Measurements from ENCODE around the gene RPS25. TPM values are rescaled to one million over a fixed set of nuclear protein-coding genes. Genes with fewer than 3 reads are reported as not detected.
A peak's percentile ranks its signal among the peaks of the same experiment; 100 is the strongest.
"Not testable (repeated sequence)": the region's sequence is repeated elsewhere in the genome, so short reads cannot be mapped to it uniquely, and the experiment has no call there.

Gene RPS25
- total RNA-seq, 2 experiments from 2014 or later, result 1,257 to 1,287 TPM

DNA sequence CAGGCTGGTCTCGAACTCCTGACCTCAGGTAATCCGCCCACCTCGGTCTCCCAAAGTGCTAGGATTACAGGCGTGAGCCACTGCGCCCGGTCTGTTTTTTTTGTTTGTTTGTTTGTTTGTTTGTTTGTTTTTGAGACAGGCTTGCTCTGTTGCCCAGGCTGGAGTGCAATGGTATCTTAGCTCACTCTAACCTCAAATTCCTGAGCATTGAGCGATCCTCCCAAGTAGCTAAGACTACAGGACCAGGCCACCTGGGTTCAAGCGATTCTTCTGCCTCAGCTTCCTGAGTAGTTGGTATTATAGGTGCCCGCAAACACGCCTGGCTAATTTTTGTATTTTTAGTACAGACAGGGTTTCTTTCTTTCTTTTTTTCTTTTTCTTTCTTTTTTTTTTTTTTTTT, 15.3 kb upstream of the RPS25 start:
- H3K4me1 Mint-ChIP-seq, result peaks cover 20% of the 10 kb centered on the region
- CTCF ChIA-PET, result interaction anchor here (0.7 to 2.9 kb wide), 4 partner anchors 9 to 136 kb away, joined by 3 to 9 read pairs (median 4); partner anchors contain the start of gene HYOU1
- DNase-seq; H3K27ac Mint-ChIP-seq; POLR2A ChIA-PET; H3K27me3 Mint-ChIP-seq; H3K9me3 Mint-ChIP-seq; H3K36me3 Mint-ChIP-seq (ENCODE audit: low read depth); H3K4me3 Mint-ChIP-seq: not testable (repeated sequence)

DNA sequence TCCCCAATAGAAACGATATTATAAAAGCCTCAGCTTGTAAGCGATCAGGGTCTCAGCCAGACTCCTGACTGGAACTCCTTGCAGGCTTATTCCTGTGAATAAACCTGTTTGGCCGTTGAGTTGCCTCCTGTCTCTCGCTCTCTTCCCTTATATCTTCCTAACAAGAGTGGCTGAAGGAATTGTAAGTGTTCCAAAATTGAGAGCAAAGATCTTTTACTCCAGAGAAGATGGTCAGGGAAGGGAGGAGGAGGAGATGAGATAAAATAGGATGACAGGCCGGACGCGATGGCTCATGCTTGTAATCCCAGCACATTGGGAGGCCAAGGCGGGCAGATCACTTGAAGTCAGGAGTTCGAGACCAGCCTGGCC, 13.8 kb upstream of the RPS25 start:
- no peaks in the 10 kb centered on the region for H3K9me3 Mint-ChIP-seq
- no peak for DNase-seq
- H3K27ac Mint-ChIP-seq, result no peak overlapping the region
- H3K36me3 Mint-ChIP-seq (ENCODE audit: low read depth), result peaks cover 12% of the 10 kb centered on the region
- ChIA-PET POLR2A (interaction anchor here (0.9 to 5.9 kb wide), 6 partner anchors 10 to 137 kb away, joined by 3 to 115 read pairs (median 11); partner anchors contain the start of genes HYOU1, RPS25, TRAPPC4 and VPS11), CTCF (interaction anchor here (0.9 to 3.4 kb wide), 11 partner anchors 9 to 102 kb away, joined by 3 to 29 read pairs (median 4); partner anchors contain the start of genes CENATAC, HYOU1, RPS25 and TRAPPC4)
- H3K27me3 Mint-ChIP-seq, result no peaks in the 10 kb centered on the region
- peaks cover 28% of the 10 kb centered on the region for H3K4me1 Mint-ChIP-seq
- H3K4me3 Mint-ChIP-seq, result no peak overlapping the region

DNA sequence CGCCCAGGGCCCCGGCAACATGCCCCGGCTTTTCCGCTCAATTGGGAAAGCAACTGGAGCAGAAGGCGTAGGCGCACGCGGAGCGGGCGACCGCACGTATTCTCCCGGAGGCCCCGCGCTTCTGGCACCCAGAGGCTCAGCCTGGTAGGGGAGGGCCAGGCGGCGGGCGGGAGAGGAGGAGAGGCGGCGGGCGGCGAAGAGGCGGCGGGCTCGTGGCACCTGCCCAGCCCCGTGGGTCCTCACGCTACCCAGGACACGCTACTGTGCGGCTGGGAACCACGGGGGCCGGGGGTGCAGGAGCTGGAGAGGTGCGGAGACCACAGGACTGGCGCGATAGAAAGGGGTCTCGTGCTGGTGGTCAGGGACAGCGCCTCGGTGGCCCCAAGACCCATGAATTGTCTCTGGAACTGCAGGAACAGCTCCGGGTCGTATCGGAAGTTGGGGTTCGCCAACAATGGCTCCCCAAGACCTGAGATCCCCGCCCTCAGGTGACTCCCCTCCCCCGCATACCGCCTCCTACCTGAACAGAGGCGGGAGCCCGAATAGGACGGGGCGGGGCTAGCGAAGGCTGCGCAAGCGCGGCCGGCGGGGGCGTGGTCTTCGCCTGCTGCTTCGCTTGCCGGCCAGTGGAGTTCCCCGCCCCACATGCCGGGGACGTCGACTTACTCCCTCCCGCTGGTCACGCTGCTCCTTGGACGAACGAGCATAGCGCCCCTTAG, 12.3 kb upstream of the RPS25 start, which contains the start of gene SLC37A4:
Gene SLC37A4, minus strand, starts transcription at position 549 of the 719 bp plus-strand sequence.
- DNase-seq, result peak; percentile 98
- Mint-ChIP-seq H3K27me3 (no peaks in the 10 kb centered on the region), H3K4me3 (peak within 1 kb of the TSS; percentile 77), H3K9me3 (no peaks in the 10 kb centered on the region), H3K36me3 (ENCODE audit: low read depth) (peaks cover 16% of the 10 kb centered on the region), H3K4me1 (peaks cover 29% of the 10 kb centered on the region), H3K27ac (peak within 1 kb of the TSS; percentile 78)
- POLR2A ChIA-PET, result interaction anchor here (0.7 to 5.9 kb wide), 16 partner anchors 9 to 242 kb away, joined by 3 to 115 read pairs (median 5); partner anchors contain the start of genes CENATAC, HMBS, HYOU1 and RPS25
- CTCF ChIA-PET, result interaction anchor here (0.9 to 3.4 kb wide), 11 partner anchors 9 to 101 kb away, joined by 3 to 29 read pairs (median 4); partner anchors contain the start of genes CENATAC, HYOU1, RPS25 and TRAPPC4

DNA sequence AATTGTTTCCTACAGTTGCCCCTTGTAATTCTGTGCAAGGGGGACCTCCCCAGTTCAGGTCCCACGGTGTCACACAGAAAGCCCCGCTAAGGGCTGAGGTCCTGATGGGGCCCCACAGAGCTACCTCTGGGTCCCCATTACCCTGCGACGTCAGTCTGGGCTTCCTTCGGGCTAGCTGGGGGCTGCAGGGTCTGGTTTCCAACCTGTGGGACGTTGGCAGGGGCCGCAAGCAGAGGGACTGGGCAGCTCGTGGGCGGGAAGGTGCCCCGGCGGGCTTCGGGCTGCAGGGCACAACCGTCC, 11.8 kb upstream of the RPS25 start:
- POLR2A ChIA-PET, result interaction anchor here (1.1 to 5.9 kb wide), 15 partner anchors 8 to 241 kb away, joined by 3 to 115 read pairs (median 6); partner anchors contain the start of genes CENATAC, HMBS, HYOU1 and RPS25
- peak overlapping the region; percentile 77 for H3K4me3 Mint-ChIP-seq
- no peaks in the 10 kb centered on the region for H3K27me3 Mint-ChIP-seq
- H3K27ac Mint-ChIP-seq, result peak overlapping the region; percentile 78
- CTCF ChIA-PET, result interaction anchor here (0.5 to 3.4 kb wide), 9 partner anchors 8 to 100 kb away, joined by 3 to 29 read pairs (median 5); partner anchors contain the start of genes CENATAC, HYOU1, RPS25 and TRAPPC4
- peaks cover 22% of the 10 kb centered on the region for H3K36me3 Mint-ChIP-seq (ENCODE audit: low read depth)
- H3K9me3 Mint-ChIP-seq, result no peaks in the 10 kb centered on the region
- H3K4me1 Mint-ChIP-seq, result peaks cover 33% of the 10 kb centered on the region
- no peak for DNase-seq

DNA sequence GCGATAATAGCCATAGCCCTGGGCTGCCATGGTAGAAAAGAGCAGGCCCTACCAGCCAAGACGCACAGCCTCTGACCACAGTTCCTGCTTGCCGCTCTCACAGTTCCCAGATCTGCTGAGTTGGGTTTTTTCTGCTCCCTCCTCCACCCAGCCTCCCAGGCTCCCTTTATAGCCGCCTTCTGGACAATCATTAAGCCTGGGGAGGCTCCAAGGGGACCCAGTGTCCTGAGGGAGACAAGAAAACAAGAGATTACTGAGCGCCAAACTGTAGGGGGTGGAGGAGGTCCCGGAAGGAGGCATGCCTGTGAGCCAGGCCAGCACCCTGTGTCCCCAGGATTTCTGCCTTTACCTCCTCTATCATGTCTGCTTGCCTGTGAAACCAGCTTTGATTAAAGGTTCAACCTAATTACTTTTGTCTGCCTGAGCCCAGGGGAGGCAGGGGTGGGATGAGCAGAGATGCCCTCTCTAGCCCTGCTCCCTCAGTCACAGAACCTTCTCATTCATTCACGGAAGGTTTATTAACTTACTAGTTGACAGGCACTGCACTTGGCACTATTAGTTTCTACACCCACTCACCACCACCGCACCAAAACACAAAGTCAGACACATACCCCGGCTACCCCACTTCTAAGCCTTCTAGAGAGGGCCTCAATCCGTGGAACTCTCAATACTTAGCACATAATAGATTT, 11.3 kb upstream of the RPS25 start:
- no peaks in the 10 kb centered on the region for H3K9me3 Mint-ChIP-seq
- ChIA-PET CTCF (interaction anchor here (0.5 to 3.4 kb wide), 8 partner anchors 8 to 100 kb away, joined by 3 to 29 read pairs (median 5); partner anchors contain the start of genes CENATAC, HYOU1, RPS25 and TRAPPC4), POLR2A (interaction anchor here (1.2 to 5.9 kb wide), 14 partner anchors 8 to 241 kb away, joined by 3 to 115 read pairs (median 6); partner anchors contain the start of genes CENATAC, HYOU1, RPS25 and TRAPPC4)
- no peaks in the 10 kb centered on the region for H3K27me3 Mint-ChIP-seq
- peak overlapping the region; percentile 77 for H3K4me3 Mint-ChIP-seq
- peak; percentile 42 for DNase-seq
- H3K27ac Mint-ChIP-seq, result peak overlapping the region; percentile 78
- H3K4me1 Mint-ChIP-seq, result peaks cover 36% of the 10 kb centered on the region
- H3K36me3 Mint-ChIP-seq (ENCODE audit: low read depth), result peaks cover 26% of the 10 kb centered on the region

DNA sequence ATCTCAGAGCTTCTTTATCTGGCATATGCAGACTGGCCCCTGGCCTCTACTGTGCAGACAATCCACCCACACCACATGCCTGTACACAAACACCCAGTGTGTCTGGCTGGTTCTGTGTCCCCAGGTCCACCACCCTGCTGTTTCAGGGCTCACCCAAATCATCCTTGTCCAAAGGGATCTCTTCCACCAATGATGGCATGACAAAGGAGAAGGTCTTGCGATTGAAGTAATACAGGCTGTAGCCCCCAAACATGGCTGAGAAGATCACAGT, 10.9 kb upstream of the RPS25 start:
- POLR2A ChIA-PET, result interaction anchor here (1.4 to 5.9 kb wide), 8 partner anchors 11 to 237 kb away, joined by 3 to 115 read pairs (median 12); partner anchors contain the start of genes CENATAC, HYOU1, RPS25 and TRAPPC4
- H3K4me3 Mint-ChIP-seq, result peak overlapping the region; percentile 77

DNA sequence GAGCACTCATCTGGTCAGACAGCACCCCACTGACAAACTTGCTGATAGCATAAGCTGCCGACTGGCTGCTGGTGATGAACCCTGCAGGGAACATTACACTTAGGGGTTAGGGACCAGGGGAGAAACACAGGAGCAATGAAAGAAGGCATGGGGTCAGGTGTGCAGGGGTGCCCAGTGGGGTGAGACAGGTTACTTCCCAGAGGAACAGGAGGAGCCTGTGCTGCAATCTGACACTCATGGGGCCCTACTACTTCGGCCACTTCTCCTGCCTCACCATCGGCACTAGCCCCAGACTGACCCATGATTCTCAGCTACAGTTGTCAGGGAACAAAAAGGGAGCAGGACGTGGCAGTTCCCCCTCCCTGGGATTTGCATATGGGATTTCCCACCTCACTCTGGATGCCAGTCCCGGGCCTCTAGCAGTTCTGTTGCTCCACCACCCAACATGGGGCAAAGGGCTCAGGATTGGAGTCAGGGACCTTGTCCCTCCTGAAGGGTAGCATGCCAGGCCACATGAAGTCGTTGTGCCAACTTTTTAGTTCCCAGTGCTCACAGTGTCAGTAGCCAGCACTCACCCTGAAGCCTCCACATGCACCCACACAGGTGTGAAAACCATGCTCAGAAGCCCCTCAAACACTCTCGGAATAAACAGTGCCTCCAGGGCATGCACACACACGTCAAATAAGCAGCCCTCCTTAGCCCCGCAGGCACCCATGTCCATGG, 10.4 kb upstream of the RPS25 start:
- no peak for DNase-seq
- peaks cover 36% of the 10 kb centered on the region for H3K36me3 Mint-ChIP-seq (ENCODE audit: low read depth)
- H3K4me3 Mint-ChIP-seq, result peak overlapping the region; percentile 77
- H3K4me1 Mint-ChIP-seq, result peaks cover 45% of the 10 kb centered on the region
- ChIA-PET CTCF (interaction anchor here (0.5 to 3.4 kb wide), 2 partner anchors 10 to 40 kb away, joined by 3 to 29 read pairs; partner anchors contain the start of genes RPS25 and TRAPPC4), POLR2A (interaction anchor here (4.2 to 5.9 kb wide), 2 partner anchors 11 to 39 kb away, joined by 18 to 115 read pairs; partner anchors contain the start of genes RPS25, TRAPPC4 and VPS11)
- no peaks in the 10 kb centered on the region for H3K27me3 Mint-ChIP-seq
- no peaks in the 10 kb centered on the region for H3K9me3 Mint-ChIP-seq
- peak overlapping the region; percentile 78 for H3K27ac Mint-ChIP-seq

More for the DNA sequence above, 10.9 kb upstream of the RPS25 start:
- peak overlapping the region; percentile 78 for H3K27ac Mint-ChIP-seq
- peaks cover 31% of the 10 kb centered on the region for H3K36me3 Mint-ChIP-seq (ENCODE audit: low read depth)
- DNase-seq, result no peak
- H3K9me3 Mint-ChIP-seq, result no peaks in the 10 kb centered on the region
- H3K4me1 Mint-ChIP-seq, result peaks cover 41% of the 10 kb centered on the region
- CTCF ChIA-PET, result interaction anchor here (1.0 to 3.4 kb wide), 4 partner anchors 10 to 99 kb away, joined by 3 to 29 read pairs (median 4); partner anchors contain the start of genes HYOU1, RPS25 and TRAPPC4
- no peaks in the 10 kb centered on the region for H3K27me3 Mint-ChIP-seq

DNA sequence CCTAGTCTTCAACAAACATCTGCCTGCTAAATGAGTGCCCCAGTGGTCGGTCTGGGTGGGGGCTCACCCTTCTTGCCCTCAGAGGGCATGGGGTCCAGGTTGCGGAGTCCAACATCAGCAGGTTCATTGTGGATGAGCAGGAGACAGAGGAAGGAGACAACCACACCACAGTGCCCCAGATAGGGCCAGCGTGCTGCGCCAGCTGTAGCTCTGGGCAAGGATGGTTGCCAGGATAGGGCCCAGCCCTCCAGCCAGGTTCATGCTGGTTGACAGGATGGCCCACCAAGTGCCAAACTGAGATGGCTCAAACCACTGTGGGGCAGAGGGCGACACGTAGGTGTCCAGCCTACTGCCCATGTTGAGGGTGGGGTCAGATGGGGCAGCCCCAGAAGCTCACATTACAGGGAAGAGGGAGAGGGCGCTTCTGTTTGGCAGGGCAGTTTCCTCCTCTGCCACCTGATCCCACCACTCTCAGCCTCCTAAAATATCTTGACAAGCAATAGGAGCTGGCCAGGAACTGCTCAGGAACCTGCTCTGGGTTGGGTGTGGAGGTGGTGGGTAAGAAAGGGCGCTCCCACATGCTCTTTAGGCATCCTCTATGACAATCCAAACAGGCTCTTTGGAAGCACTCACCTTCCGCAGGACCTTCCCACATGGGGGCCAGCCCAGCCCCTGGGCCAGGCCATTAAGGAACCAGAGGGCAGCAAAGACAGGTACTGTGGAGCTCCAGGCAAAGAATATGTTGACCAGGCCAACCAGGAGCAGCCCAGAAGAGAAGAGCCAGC, 9.6 kb upstream of the RPS25 start:
- DNase-seq, result no peak
- Mint-ChIP-seq H3K4me1 (peaks cover 50% of the 10 kb centered on the region), H3K27ac (no peak overlapping the region), H3K27me3 (no peaks in the 10 kb centered on the region), H3K9me3 (no peaks in the 10 kb centered on the region), H3K4me3 (peak overlapping the region; percentile 5), H3K36me3 (ENCODE audit: low read depth) (peaks cover 42% of the 10 kb centered on the region)
- POLR2A ChIA-PET, result interaction anchor here (4.2 to 5.9 kb wide), 2 partner anchors 10 to 40 kb away, joined by 18 to 115 read pairs; partner anchors contain the start of genes RPS25, TRAPPC4 and VPS11
- CTCF ChIA-PET, result no interaction called here

DNA sequence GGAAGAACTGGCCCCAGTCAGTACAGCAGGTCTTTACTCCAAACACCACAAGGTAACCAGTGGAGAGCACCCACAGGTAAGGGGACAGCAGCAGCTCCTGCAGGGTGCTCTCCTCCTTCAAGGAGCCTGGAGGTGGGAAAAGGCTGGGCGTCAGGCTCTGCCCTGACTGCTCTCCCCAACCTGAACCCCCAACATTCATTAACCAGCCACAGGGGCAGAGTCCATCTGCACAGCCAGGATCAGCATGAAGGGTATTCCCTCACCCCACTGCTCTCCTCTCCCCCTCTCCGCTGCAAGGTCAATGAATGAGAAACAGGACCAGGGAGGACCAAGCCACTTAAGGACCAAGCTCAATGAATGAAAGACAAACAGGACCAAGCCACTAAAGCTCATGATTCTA, 8.8 kb upstream of the RPS25 start:
- POLR2A ChIA-PET, result interaction anchor here (0.5 to 5.9 kb wide), 2 partner anchors 9 to 183 kb away, joined by 3 to 115 read pairs; partner anchors contain the start of genes RPS25 and TRAPPC4
- CTCF ChIA-PET, result no interaction called here
- H3K4me1 Mint-ChIP-seq, result peaks cover 54% of the 10 kb centered on the region
- no peak overlapping the region for H3K27ac Mint-ChIP-seq
- no peak for DNase-seq
- H3K27me3 Mint-ChIP-seq, result no peaks in the 10 kb centered on the region
- H3K4me3 Mint-ChIP-seq, result no peak overlapping the region
- H3K9me3 Mint-ChIP-seq, result no peaks in the 10 kb centered on the region
- H3K36me3 Mint-ChIP-seq (ENCODE audit: low read depth), result peaks cover 47% of the 10 kb centered on the region

DNA sequence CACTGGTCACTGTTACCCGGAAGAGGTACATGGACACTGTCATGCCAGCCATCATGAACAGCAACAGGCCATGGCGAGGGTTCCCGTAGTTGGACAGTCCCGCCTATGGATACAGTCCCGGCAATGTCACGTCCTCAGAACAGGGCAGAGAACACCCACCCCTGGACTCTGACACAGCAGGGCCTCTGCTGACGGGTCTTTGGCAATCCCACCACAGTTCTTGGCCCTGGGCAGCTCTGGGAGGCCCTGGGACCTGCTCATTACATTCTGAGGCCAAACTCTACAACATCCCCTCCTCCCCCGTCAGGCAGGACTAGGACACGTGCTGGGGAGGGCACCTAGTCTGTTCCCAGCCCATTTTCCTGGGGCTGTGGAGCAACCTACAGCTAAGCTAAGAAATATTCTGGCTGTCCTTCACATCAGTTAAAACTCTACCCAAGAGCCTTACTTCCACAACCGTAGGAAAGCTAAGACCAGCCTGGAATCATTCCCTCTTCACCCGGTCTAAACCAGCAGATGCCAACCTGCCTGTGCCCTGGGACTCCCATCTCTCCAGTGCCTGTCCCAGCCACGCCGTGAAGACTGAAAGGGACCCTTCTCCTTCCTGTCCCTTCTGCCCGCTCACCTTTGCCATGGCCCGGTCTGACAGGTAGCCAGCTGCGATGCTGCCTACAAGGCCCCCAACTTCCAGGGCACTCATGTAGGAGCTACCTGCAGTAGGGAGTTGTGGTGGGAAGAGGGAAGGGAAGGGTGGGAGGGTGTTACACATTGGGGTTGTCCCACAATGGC, 8.0 kb upstream of the RPS25 start:
- Mint-ChIP-seq H3K36me3 (ENCODE audit: low read depth) (peaks cover 53% of the 10 kb centered on the region), H3K27ac (no peak overlapping the region), H3K4me1 (peaks cover 59% of the 10 kb centered on the region), H3K9me3 (no peaks in the 10 kb centered on the region), H3K27me3 (no peaks in the 10 kb centered on the region), H3K4me3 (no peak overlapping the region)
- POLR2A ChIA-PET, result interaction anchor here (1.6 to 5.9 kb wide), 2 partner anchors 8 to 29 kb away, joined by 9 to 115 read pairs; partner anchors contain the start of genes CENATAC, RPS25 and TRAPPC4
- DNase-seq, result no peak
- CTCF ChIA-PET, result no interaction called here

DNA sequence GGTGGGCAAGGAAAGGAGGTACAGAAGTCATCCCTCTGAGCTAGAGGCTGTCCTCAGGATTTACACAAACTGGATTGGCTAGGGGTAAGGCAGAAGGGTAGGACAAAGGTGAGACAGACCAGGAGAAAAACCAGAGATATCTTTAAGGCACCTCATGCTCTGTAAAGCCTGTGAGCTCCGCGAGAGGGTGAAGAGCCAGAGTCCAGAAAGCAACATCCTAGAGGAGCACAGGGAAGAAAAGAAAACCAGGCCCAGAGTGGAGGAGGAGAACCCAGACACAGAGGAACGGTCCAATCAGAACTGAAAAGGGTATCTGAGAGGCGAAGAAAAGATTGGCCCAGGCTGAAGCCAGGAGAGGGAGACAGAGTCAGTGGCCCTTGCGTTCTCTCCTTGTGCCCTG, 7.4 kb upstream of the RPS25 start:
- ChIA-PET POLR2A (interaction anchor here (1.6 kb wide), 1 partner anchor 28 kb away, joined by 9 read pairs; the partner anchor contains the start of gene CENATAC), CTCF (no interaction called here)
- Mint-ChIP-seq H3K9me3 (no peaks in the 10 kb centered on the region), H3K4me1 (peaks cover 62% of the 10 kb centered on the region), H3K4me3 (no peak overlapping the region), H3K36me3 (ENCODE audit: low read depth) (peaks cover 54% of the 10 kb centered on the region), H3K27me3 (no peaks in the 10 kb centered on the region), H3K27ac (no peak overlapping the region)
- no peak for DNase-seq

Data from activated CD4-positive, alpha-beta memory T cell treated with anti-CD3 and anti-CD28 coated beads, Interleukin-2, amount 10 ng/mL, durations not matched to agents 7 days and 5 days (primary cell).